ENCODE data around the gene BCAT1.

Gene BCAT1

DNA sequence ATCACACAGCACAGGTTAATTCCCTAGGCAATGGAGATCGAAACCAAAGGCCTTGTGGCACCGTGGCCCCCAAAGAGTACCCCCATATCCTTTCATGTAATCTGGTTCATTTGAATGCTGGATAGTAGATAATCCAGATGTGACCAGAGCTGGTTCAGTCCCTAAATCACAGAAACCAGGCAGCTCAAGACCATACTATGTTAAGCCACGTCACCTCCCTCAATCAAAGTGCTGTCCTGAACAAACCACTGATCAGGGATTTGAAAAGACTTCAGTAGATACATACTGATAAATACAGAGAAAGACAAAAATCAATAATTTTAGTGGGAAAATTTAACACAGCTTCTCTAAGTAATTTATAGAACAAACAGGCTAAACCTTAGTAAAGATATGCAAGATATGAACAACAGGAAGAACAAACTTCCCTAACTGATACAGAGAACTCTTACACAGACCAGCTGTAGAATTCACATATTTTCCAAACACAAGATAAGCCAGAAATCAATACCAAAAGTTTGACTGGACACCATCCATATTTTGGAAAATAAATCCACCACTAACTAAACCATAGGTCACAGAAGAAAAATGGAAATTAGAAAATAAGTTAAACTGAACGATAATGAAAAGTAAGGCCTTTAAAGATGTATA, 67.1 kb downstream of the BCAT1 start:
- Histone ChIP-seq H3K36me3 (ENCODE audit: low read length) (peaks cover 11% of the 10 kb centered on the region; the same call in 1 of the 2 replicates), H3K4me2 (ENCODE audit: low read depth, low read length, poor library complexity, severe bottlenecking) (no peak overlapping the region), H3K27me3 (ENCODE audit: low read length) (no peaks in the 10 kb centered on the region), H2AFZ (ENCODE audit: low read depth, low read length, severe bottlenecking) (no peak overlapping the region), H3K79me2 (ENCODE audit: insufficient read depth, low read length) (no peaks in the 10 kb centered on the region), H3K27ac (ENCODE audit: low read depth, low read length) (no peak overlapping the region), H3K9me3 (ENCODE audit: insufficient read depth, low read length) (no peaks in the 10 kb centered on the region), H3K9me2 (replicated peaks; ENCODE audit: insufficient read depth, low read length) (no peaks in the 10 kb centered on the region), H3F3A (ENCODE audit: insufficient read depth) (0 out of 2 replicates have a peak, but pooled peaks cover 3% of the 10 kb centered on the region), H3K9ac (ENCODE audit: low read length) (no peak overlapping the region), H4K20me1 (ENCODE audit: low read depth, low read length) (no peaks in the 10 kb centered on the region), H3K4me3 (ENCODE audit: insufficient read depth, low read length, poor library complexity, severe bottlenecking) (no peak overlapping the region)
- TF ChIP-seq EZH2phosphoT487 (conservative IDR thresholded peaks at IDR 0.05; ENCODE audit: low read length) = no peak
- TF ChIP-seq, protein P1, sequence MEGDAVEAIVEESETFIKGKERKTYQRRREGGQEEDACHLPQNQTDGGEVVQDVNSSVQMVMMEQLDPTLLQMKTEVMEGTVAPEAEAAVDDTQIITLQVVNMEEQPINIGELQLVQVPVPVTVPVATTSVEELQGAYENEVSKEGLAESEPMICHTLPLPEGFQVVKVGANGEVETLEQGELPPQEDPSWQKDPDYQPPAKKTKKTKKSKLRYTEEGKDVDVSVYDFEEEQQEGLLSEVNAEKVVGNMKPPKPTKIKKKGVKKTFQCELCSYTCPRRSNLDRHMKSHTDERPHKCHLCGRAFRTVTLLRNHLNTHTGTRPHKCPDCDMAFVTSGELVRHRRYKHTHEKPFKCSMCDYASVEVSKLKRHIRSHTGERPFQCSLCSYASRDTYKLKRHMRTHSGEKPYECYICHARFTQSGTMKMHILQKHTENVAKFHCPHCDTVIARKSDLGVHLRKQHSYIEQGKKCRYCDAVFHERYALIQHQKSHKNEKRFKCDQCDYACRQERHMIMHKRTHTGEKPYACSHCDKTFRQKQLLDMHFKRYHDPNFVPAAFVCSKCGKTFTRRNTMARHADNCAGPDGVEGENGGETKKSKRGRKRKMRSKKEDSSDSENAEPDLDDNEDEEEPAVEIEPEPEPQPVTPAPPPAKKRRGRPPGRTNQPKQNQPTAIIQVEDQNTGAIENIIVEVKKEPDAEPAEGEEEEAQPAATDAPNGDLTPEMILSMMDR (IDR thresholded peaks at IDR 0.05; ENCODE audit: insufficient read depth, low read length, poor library complexity, severe bottlenecking) = no peak

DNA sequence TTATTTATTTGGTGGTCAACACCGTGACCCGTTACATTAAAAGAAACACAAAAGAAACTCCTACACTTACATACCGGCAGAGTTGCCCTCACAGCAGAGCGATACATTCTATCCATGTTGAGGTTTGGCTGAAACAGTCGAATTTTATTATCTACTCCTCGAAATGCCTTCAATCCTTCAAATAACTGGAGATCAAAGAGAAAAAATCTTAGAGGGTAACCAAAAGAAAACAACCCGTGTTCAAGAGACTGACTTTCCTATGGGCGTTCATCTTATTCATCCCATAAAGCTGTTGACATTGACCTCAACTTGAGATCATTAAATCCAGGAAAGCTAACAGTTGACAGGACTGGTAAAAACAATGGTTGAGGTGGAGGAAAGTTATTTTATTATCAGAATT, 67.7 kb downstream of the BCAT1 start:
- Histone ChIP-seq H3F3A (ENCODE audit: insufficient read depth) (0 out of 2 replicates have a peak, but pooled peaks cover 3% of the 10 kb centered on the region), H3K4me2 (ENCODE audit: low read depth, low read length, poor library complexity, severe bottlenecking) (no peak overlapping the region), H3K4me3 (ENCODE audit: insufficient read depth, low read length, poor library complexity, severe bottlenecking) (no peak overlapping the region), H3K27ac (ENCODE audit: low read depth, low read length) (no peak overlapping the region), H4K20me1 (ENCODE audit: low read depth, low read length) (no peaks in the 10 kb centered on the region), H3K9me2 (replicated peaks; ENCODE audit: insufficient read depth, low read length) (no peaks in the 10 kb centered on the region), H3K79me2 (ENCODE audit: insufficient read depth, low read length) (no peaks in the 10 kb centered on the region), H3K9ac (ENCODE audit: low read length) (no peak overlapping the region), H3K9me3 (ENCODE audit: insufficient read depth, low read length) (no peaks in the 10 kb centered on the region), H3K36me3 (ENCODE audit: low read length) (peaks cover 11% of the 10 kb centered on the region; the same call in 1 of the 2 replicates), H3K27me3 (ENCODE audit: low read length) (no peaks in the 10 kb centered on the region), H2AFZ (ENCODE audit: low read depth, low read length, severe bottlenecking) (no peak overlapping the region)
- no peak for TF ChIP-seq EZH2phosphoT487 (conservative IDR thresholded peaks at IDR 0.05; ENCODE audit: low read length)
- TF ChIP-seq, protein P1 (IDR thresholded peaks at IDR 0.05; ENCODE audit: insufficient read depth, low read length, poor library complexity, severe bottlenecking) = no peak

GRCh38 chr12:24880732-24881131, 68.2 kb downstream of the BCAT1 start:
- Histone ChIP-seq H3K9ac (ENCODE audit: low read length) (no peak overlapping the region), H3K27ac (ENCODE audit: low read depth, low read length) (no peak overlapping the region), H3K4me3 (ENCODE audit: insufficient read depth, low read length, poor library complexity, severe bottlenecking) (no peak overlapping the region), H3K9me3 (ENCODE audit: insufficient read depth, low read length) (no peaks in the 10 kb centered on the region), H3K27me3 (ENCODE audit: low read length) (no peaks in the 10 kb centered on the region), H4K20me1 (ENCODE audit: low read depth, low read length) (no peaks in the 10 kb centered on the region), H3K9me2 (replicated peaks; ENCODE audit: insufficient read depth, low read length) (no peaks in the 10 kb centered on the region), H3K4me2 (ENCODE audit: low read depth, low read length, poor library complexity, severe bottlenecking) (no peak overlapping the region), H3K36me3 (ENCODE audit: low read length) (peaks cover 11% of the 10 kb centered on the region; the same call in 1 of the 2 replicates), H2AFZ (ENCODE audit: low read depth, low read length, severe bottlenecking) (no peak overlapping the region), H3F3A (ENCODE audit: insufficient read depth) (0 out of 2 replicates have a peak, but pooled peaks cover 3% of the 10 kb centered on the region), H3K79me2 (ENCODE audit: insufficient read depth, low read length) (no peaks in the 10 kb centered on the region)
- TF ChIP-seq EZH2phosphoT487 (conservative IDR thresholded peaks at IDR 0.05; ENCODE audit: low read length) = no peak
- TF ChIP-seq, protein P1 (IDR thresholded peaks at IDR 0.05; ENCODE audit: insufficient read depth, low read length, poor library complexity, severe bottlenecking) = no peak

All from SU-DHL-6 (cell line).